Caki2 (cell line): Measurements from ENCODE around the gene STK32B. TPM values are rescaled to one million over a fixed set of nuclear protein-coding genes. Genes with fewer than 3 reads are reported as not detected.

ENCODE experiments used
- DNase-seq: peaks from one replicate; pipeline ENCODE4 v3.0.0-alpha.2; 2015; ENCODE audit warnings: low read depth
- in situ Hi-C: cut with HindIII; loops from 2 replicates; pipeline ENCODE4 v1.10.0; 2016; ENCODE audit warnings: low sequenced_read_pairs, low pct_unique_long_range_greater_than_20kb, mixed read lengths
- total RNA-seq: library from RNA; depleted of rRNA; stranded (reverse); fragments of >200 nt; shearing (Covaris generic); gene quantifications from 2 replicates; pipeline ENCODE4 v1.2.3, GENCODE V29; 2014; ENCODE audit warnings: low replicate concordance

Gene STK32B
- total RNA-seq, 1 experiment from 2014 or later, result 5.3 TPM

DNA sequence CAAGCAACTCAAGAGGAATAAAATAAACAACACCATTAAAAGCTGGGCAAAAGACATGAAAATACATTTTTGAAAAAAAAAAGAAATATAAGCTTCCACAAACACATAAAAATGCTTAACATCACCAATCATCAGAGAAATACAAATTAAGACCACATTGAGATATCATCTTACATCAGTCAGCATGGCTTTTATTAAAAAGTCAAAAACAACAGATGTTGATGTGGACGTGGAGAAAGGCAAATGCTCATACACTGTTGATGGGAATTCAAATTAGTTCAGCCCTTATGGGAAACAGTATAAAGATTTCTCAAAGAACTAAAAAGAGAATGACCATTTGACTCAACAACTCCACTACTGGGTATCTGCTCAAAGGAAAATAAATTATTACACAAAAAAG lies 59.6 kb downstream of the STK32B start:
- no peak for DNase-seq
- in situ Hi-C loops, result no loop called here

- in situ Hi-C loops, result no loop called here
- no peak for DNase-seq
Observed at GRCh38 chr4:5112333-5113095, 61.2 kb downstream of the STK32B start.

- in situ Hi-C loops, result no loop called here
- no peak for DNase-seq
Observed at GRCh38 chr4:5114950-5115349, 63.7 kb downstream of the STK32B start.

DNA sequence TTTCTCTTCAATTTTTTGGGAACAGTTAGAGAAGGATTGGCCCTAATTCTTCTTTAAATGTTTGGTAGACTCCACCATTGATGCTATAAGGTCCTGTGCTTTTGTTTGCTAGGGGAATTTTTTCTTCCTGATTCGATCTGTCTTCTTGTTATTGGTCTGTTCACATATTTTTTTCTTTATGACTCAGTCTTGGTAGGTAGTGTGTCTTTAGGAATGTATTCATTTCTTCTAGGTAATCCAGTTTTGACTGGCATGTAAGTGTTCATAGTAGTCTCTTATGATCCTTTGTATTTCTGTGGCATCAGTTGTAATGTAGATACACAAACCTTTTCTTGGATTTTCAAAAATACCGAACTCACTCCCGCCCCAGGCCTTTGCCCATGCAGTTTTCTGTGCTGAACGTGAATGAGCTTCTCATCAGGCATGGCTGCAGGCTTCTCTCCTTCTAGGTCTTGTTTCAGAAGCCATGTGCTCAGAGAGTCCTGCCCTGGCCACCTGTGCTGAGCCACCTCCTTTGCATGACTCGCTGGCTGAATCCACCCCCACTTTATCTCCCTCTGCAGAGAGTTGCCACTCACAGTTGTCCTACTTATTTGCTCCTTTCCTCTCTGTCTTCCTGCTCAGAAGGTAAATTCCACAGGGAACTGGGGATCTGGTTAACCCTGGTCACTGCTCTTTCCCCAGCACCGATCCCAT lies 67.0 kb downstream of the STK32B start:
- no peak for DNase-seq
- in situ Hi-C loops, result no loop called here

- in situ Hi-C loops, result no loop called here
- no peak for DNase-seq
Observed at GRCh38 chr4:5118994-5119835, 67.9 kb downstream of the STK32B start.

DNA sequence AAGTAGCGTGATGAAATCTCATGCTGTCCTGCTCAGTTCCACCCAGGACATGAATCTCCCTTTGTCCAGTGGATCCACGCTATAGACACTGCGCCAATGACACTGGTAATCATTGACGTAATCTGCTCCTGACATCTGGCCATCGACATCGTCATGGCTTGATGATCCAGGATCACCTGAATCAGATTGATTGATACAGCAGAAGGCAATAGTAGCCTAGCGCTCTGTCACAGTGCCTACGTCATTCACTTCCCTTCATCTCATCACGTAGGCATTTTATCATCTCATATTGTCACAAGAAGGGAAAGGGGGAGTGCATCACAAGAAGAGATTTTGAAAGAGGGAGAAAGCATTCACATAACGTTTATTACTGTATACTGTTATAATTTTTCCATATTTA lies 68.8 kb downstream of the STK32B start:
- no peak for DNase-seq
- in situ Hi-C loops, result no loop called here

- in situ Hi-C loops, result no loop called here
- no peak for DNase-seq
Observed at GRCh38 chr4:5120468-5120867, 69.2 kb downstream of the STK32B start.

GRCh38 chr4:5122114-5122513 lies 70.8 kb downstream of the STK32B start:
- DNase-seq, result no peak
- in situ Hi-C loops, result no loop called here

DNA sequence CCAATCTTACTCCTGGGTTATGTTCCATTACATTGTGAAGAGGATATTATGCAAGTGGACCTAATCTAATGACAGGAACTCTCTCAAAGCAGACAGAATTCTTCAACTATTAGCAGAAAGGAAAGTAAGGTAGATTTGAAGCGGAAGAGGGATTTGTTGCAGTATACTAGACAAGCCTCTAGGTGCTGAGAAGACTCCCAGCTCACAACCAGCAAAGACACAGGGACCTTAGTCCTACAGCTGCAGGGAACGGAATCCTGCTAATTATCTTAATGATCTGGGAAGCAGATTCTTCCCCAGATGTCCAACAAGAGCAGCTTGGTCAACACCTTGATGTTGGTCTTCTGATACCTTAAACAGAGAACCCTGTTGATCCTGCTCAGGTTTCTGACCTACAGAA lies 73.6 kb downstream of the STK32B start:
- no peak for DNase-seq
- in situ Hi-C loops, result no loop called here

DNA sequence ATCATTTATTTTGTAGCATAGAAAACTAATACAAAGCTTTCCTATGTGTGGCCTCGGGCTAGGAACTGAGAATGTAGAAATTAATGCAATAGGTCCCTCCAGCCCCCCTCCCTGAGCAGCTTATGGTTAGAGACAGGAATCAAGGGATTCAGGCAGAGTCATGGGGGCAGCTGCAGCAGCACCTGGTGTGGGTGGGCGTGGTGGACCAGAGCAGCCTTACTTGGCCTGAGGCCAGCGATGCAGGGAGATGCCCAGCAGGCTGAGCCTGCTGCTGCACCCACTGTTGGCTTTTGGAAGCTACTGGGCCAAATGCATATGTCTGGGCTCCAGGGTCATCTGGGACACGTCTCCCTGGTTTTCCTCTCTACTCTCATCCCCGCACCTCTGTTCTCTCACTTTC lies 74.0 kb downstream of the STK32B start:
- in situ Hi-C loops, result no loop called here
- no peak for DNase-seq

- no peak for DNase-seq
- in situ Hi-C loops, result no loop called here
Observed at GRCh38 chr4:5126231-5126630, 75.0 kb downstream of the STK32B start.

- in situ Hi-C loops, result no loop called here
Observed at GRCh38 chr4:5126857-5127256, 75.6 kb downstream of the STK32B start.

GRCh38 chr4:5127556-5127955 lies 76.3 kb downstream of the STK32B start:
- no peak for DNase-seq
- in situ Hi-C loops, result no loop called here

More at GRCh38 chr4:5126857-5127256, 75.6 kb downstream of the STK32B start:
- no peak for DNase-seq

GRCh38 chr4:5128569-5128968 lies 77.3 kb downstream of the STK32B start:
- in situ Hi-C loops, result no loop called here
- DNase-seq, result no peak

DNA sequence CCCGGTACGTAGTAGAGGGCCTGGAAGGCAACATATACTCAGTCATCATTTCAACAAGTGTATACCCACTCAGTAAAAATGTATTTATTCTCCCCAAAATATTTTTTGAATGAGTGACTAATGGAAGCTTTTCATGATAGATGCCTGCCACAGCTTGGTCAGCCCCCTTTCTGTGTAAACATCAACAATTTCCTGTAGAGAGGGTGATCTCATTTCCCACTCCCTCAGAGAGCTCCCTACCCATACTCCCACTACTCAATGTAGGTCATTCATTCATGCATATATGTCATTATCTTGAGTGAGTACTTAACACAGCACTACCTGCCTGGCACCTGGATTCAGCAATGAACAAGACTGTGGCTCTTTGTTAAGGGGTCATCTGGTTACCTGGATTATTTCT lies 81.9 kb downstream of the STK32B start:
- no peak for DNase-seq
- in situ Hi-C loops, result no loop called here

GRCh38 chr4:5133933-5134594 lies 82.8 kb downstream of the STK32B start:
- DNase-seq, result no peak
- in situ Hi-C loops, result no loop called here

DNA sequence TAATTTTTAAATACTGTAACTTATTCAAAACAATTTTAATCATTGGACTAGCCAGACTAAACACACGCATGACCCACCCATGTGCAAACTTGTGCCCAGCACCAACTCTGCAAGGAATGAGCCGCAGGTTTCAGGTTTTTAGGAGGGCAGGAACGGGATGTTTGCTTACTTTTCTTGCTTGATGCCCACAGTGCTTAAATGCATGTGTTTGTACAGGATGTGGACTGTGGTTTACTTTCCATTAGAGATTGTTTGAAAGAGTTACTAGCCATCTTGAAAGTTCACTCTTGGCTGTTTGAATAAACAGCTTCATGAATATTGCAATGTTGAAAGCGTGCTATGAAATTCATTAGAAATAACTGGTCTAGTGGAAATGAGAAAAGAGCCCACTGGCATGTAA lies 83.3 kb downstream of the STK32B start:
- no peak for DNase-seq
- in situ Hi-C loops, result no loop called here

GRCh38 chr4:5137226-5137625 lies 85.9 kb downstream of the STK32B start:
- DNase-seq, result no peak
- in situ Hi-C loops, result no loop called here

DNA sequence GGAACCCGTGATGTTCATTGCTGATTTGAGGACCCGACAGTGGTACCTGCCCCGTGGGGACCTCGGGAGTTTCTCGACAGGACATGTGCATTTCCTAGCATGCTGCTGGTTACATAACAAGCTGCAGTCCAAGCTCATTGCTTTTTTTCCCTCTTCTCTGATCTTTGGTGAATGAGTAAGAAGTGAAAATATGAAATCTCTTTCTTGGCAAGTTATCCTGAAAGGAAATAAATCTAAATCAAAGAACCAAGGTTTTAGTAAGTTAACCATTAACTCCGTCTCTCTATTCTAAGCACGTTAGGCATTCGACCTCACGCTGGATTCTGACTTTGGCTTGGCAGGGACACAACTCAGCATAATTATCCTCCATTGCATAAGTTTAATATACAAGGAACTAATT lies 86.6 kb downstream of the STK32B start:
- peak; percentile 71 for DNase-seq
- in situ Hi-C loops, result no loop called here
